H9 (cell line): ENCODE measurements around the gene OTULINL. TPM values are rescaled to one million over a fixed set of nuclear protein-coding genes. Genes with fewer than 3 reads are reported as not detected.

Experiments
- DNase-seq: peaks from one replicate; pipeline ENCODE4 v3.0.0-alpha.2; 2017
- H2AFZ ChIP-seq: one replicate; pipeline ENCODE4 v1.6.1; 2013; ENCODE audit warnings: mild to moderate bottlenecking, low read length, control low read depth, moderate library complexity
- H2AK5ac ChIP-seq: 2 replicates; pipeline ENCODE4 v1.6.1; 2013; ENCODE audit warnings: low read length, control low read depth, mixed read lengths; ENCODE audit not compliant: insufficient read length
- H2BK120ac ChIP-seq: one replicate; pipeline ENCODE4 v1.6.1; 2013; ENCODE audit warnings: low read depth, mild to moderate bottlenecking, low read length, control low read depth, inconsistent platforms; ENCODE audit not compliant: poor library complexity, severe bottlenecking
- H2BK12ac ChIP-seq: 2 replicates; pipeline ENCODE4 v1.6.1; 2013; ENCODE audit warnings: low read length, control low read depth, mixed read lengths, low read depth; ENCODE audit not compliant: insufficient read length
- H2BK15ac ChIP-seq: 2 replicates; pipeline ENCODE4 v1.6.1; 2013; ENCODE audit warnings: low read depth, low read length, control low read depth
- H2BK20ac ChIP-seq: one replicate; pipeline ENCODE4 v1.6.1; 2013; ENCODE audit warnings: low read depth, mild to moderate bottlenecking, low read length, control low read depth, inconsistent platforms; ENCODE audit not compliant: poor library complexity, severe bottlenecking
- H2BK5ac ChIP-seq: 2 replicates; pipeline ENCODE4 v1.6.1; 2013; ENCODE audit warnings: low read length, control low read depth, mixed read lengths; ENCODE audit not compliant: insufficient read length
- H3K14ac ChIP-seq: 2 replicates; pipeline ENCODE4 v1.6.1; 2013; ENCODE audit warnings: low read length, control low read depth; ENCODE audit not compliant: insufficient read depth
- H3K18ac ChIP-seq: 2 replicates; pipeline ENCODE4 v1.6.1; 2013; ENCODE audit warnings: low read depth, mild to moderate bottlenecking, mixed read lengths, low read length, control low read depth; ENCODE audit not compliant: insufficient read length
- H3K23ac ChIP-seq: 2 replicates; pipeline ENCODE4 v1.6.1; 2013; ENCODE audit warnings: low read length, control low read depth, mixed read lengths, low read depth; ENCODE audit not compliant: insufficient read length
- H3K23me2 ChIP-seq: 2 replicates; pipeline ENCODE4 v1.6.1; 2013; ENCODE audit warnings: low read depth, mild to moderate bottlenecking, mixed read lengths, low read length, control low read depth; ENCODE audit not compliant: insufficient read length, poor library complexity, severe bottlenecking
- H3K27ac ChIP-seq: 2 replicates; pipeline ENCODE4 v1.5.1; 2013; ENCODE audit warnings: low read length, control low read depth, mixed read lengths, low read depth; ENCODE audit not compliant: insufficient read length
- H3K27me3 ChIP-seq: 2 replicates; pipeline ENCODE4 v1.6.1; 2013; ENCODE audit warnings: low read length, control low read depth, inconsistent platforms; ENCODE audit not compliant: insufficient read depth
- H3K4ac ChIP-seq: 2 replicates; pipeline ENCODE4 v1.6.1; 2013; ENCODE audit warnings: low read depth, mild to moderate bottlenecking, control low read depth, inconsistent platforms, low read length, moderate library complexity
- H3K4me1 ChIP-seq: 2 replicates; pipeline ENCODE4 v1.6.1; 2013; ENCODE audit warnings: low read length, control low read depth, inconsistent platforms; ENCODE audit not compliant: insufficient read depth
- H3K4me2 ChIP-seq: 2 replicates; pipeline ENCODE4 v1.6.1; 2013; ENCODE audit warnings: low read length, control low read depth, mixed read lengths; ENCODE audit not compliant: insufficient read length, insufficient read depth
- H3K56ac ChIP-seq: 2 replicates; pipeline ENCODE4 v1.6.1; 2013; ENCODE audit warnings: low read depth, mild to moderate bottlenecking, mixed read lengths, low read length, control low read depth; ENCODE audit not compliant: insufficient read length
- H3K79me1 ChIP-seq: 2 replicates; pipeline ENCODE4 v1.6.1; 2013; ENCODE audit warnings: low read depth, mild to moderate bottlenecking, moderate library complexity, low read length, control low read depth, inconsistent platforms; ENCODE audit not compliant: insufficient read depth, poor library complexity, severe bottlenecking
- H3K79me2 ChIP-seq: 2 replicates; pipeline ENCODE4 v1.6.1; 2013; ENCODE audit warnings: low read length, control low read depth, inconsistent platforms; ENCODE audit not compliant: insufficient read depth
- H3K9ac ChIP-seq: 2 replicates; pipeline ENCODE4 v1.6.1; 2013; ENCODE audit warnings: low read length, control low read depth, mixed read lengths; ENCODE audit not compliant: insufficient read length; ENCODE audit errors: extremely low read depth
- H3K9me3 ChIP-seq: one replicate; pipeline ENCODE4 v1.6.1; 2013; ENCODE audit warnings: low read depth, low read length, inconsistent platforms; ENCODE audit not compliant: control insufficient read depth
- H3T11ph ChIP-seq: one replicate; pipeline ENCODE4 v1.6.1; 2013; ENCODE audit warnings: mild to moderate bottlenecking, low read length, control low read depth, inconsistent platforms
- H4K20me1 ChIP-seq: one replicate; pipeline ENCODE4 v1.6.1; 2013; ENCODE audit not compliant: control insufficient read depth, insufficient read length, insufficient read depth
- H4K5ac ChIP-seq: 2 replicates; pipeline ENCODE4 v1.6.1; 2013; ENCODE audit warnings: low read depth, mild to moderate bottlenecking, mixed read lengths, low read length, control low read depth; ENCODE audit not compliant: insufficient read length
- H4K8ac ChIP-seq: replicated peaks from 2 replicates; pipeline ENCODE4 v1.6.1; 2013; ENCODE audit warnings: low read length, control low read depth, mixed read lengths, low read depth; ENCODE audit not compliant: insufficient read length
- H4K91ac ChIP-seq: 2 replicates; pipeline ENCODE4 v1.6.1; 2013; ENCODE audit warnings: low read depth, mild to moderate bottlenecking, moderate library complexity, mixed read lengths, low read length, control low read depth; ENCODE audit not compliant: insufficient read length
- H3K27ac Mint-ChIP-seq, 3 experiments: 2 replicates in 2 of 3; 3 replicates in 1 of 3; pipeline ENCODE4 v1.8.0; 2020 to 2021; ENCODE audit warnings: mixed read lengths in 3 of 3, mild to moderate bottlenecking in 1 of 3, moderate library complexity in 1 of 3
- H3K27me3 Mint-ChIP-seq: 2 replicates; pipeline ENCODE4 v1.8.0; 2021; ENCODE audit warnings: low read depth, mild to moderate bottlenecking, moderate library complexity, mixed read lengths
- H3K36me3 Mint-ChIP-seq, 3 experiments: 2 replicates in 2 of 3; 3 replicates in 1 of 3; pipeline ENCODE4 v1.8.0; 2020 to 2021; ENCODE audit warnings: low read depth in 3 of 3, mixed read lengths in 3 of 3; ENCODE audit not compliant: insufficient read depth in 1 of 3
- H3K4me1 Mint-ChIP-seq, 2 experiments: 2 replicates each; pipeline ENCODE4 v1.8.0; 2020; ENCODE audit warnings: mixed read lengths in 2 of 2
- H3K4me3 Mint-ChIP-seq, 2 experiments: 2 replicates in 1 of 2; 3 replicates in 1 of 2; pipeline ENCODE4 v1.8.0; 2020 to 2021; ENCODE audit warnings: mild to moderate bottlenecking in 2 of 2, mixed read lengths in 2 of 2, moderate library complexity in 1 of 2
- H3K9me3 Mint-ChIP-seq, 2 experiments: 2 replicates in 1 of 2; 3 replicates in 1 of 2; pipeline ENCODE4 v1.8.0; 2020; ENCODE audit warnings: mild to moderate bottlenecking in 2 of 2, mixed read lengths in 2 of 2, moderate library complexity in 1 of 2
- CTCF ChIP-seq: fragments of 200-600 bp; sonication (generic); conservative IDR thresholded peaks from 3 replicates; pipeline ENCODE4 v1.8.0; 2021; ENCODE audit warnings: antibody characterized with exemption, mild to moderate bottlenecking
- WGBS: extraction: QIAGEN DNeasy Blood & Tissue Kit; methylation state at CpG from one replicate; pipeline ENCODE4 v1.1.7; 2013; ENCODE audit warnings: missing lambda C conversion rate, low lambda C conversion rate, mixed read lengths; ENCODE audit not compliant: insufficient read length; ENCODE audit errors: extremely low coverage; 5-methylcytosine and 5-hydroxymethylcytosine counted together
- total RNA-seq: library from RNA; stranded (reverse); gene quantifications from 2 replicates; pipeline ENCODE4 v1.2.1, GENCODE V29; 2021

Gene OTULINL
- total RNA-seq, 1 experiment from 2014 or later = 7.5 TPM

GRCh38 chr5:14593326-14594021 lies 11.9 kb downstream of the OTULINL start:
- no peak overlapping the region for H4K8ac ChIP-seq
- H3K36me3 Mint-ChIP-seq = peaks cover 0 to 11% (median 3%) of the 10 kb centered on the region in 3 experiments; a peak in 2 of 7 replicates
- H2BK20ac ChIP-seq = no peak overlapping the region
- H2AFZ ChIP-seq = no peak overlapping the region
- no peak overlapping the region for H3T11ph ChIP-seq
- H2AK5ac ChIP-seq = no peak overlapping the region
- no peaks in the 10 kb centered on the region for H3K27me3 ChIP-seq
- no peak overlapping the region for H3K18ac ChIP-seq
- H3K27ac Mint-ChIP-seq = no peak overlapping the region
- no peaks in the 10 kb centered on the region for H3K4me1 ChIP-seq
- H3K79me2 ChIP-seq = no peaks in the 10 kb centered on the region
- no peak overlapping the region for H4K91ac ChIP-seq
- TF ChIP-seq CTCF = no peak
- no peak overlapping the region for H3K56ac ChIP-seq
- no peaks in the 10 kb centered on the region for H3K9me3 ChIP-seq
- no peak overlapping the region for H3K4me2 ChIP-seq
- no peak overlapping the region for H4K5ac ChIP-seq
- peaks cover 0 to 7% of the 10 kb centered on the region in 2 experiments; a peak in 1 of 4 replicates for H3K4me1 Mint-ChIP-seq
- no peaks in the 10 kb centered on the region; the same call in 1 of the 2 replicates for H3K27me3 Mint-ChIP-seq
- no peak overlapping the region for H2BK5ac ChIP-seq
- peaks cover 4 to 7% of the 10 kb centered on the region in 2 experiments; a peak in 3 of 5 replicates for H3K9me3 Mint-ChIP-seq
- WGBS = no CpG with 5 or more reads among the region's 4 CpGs
- no peaks in the 10 kb centered on the region for H4K20me1 ChIP-seq
- no peak overlapping the region for H3K27ac ChIP-seq
- H3K9ac ChIP-seq = no peak overlapping the region
- no peak overlapping the region for H3K4ac ChIP-seq
- no peaks in the 10 kb centered on the region for H3K79me1 ChIP-seq
- no peaks in the 10 kb centered on the region for H3K23me2 ChIP-seq
- DNase-seq = no peak
- no peak overlapping the region for H2BK12ac ChIP-seq
- H3K4me3 Mint-ChIP-seq = no peak overlapping the region
- no peak overlapping the region for H2BK15ac ChIP-seq
- no peak overlapping the region for H3K14ac ChIP-seq
- H3K23ac ChIP-seq = no peak overlapping the region
- no peak overlapping the region for H2BK120ac ChIP-seq
